ENCODE data around the gene LRRC10.

Gene LRRC10

GRCh38 chr12:69569236-69569635 is 41.5 kb downstream of the LRRC10 start:
- H3K27ac ChIP-seq (replicated peaks), result no peak overlapping the region
- TF ChIP-seq CTCF (IDR thresholded peaks at IDR 0.05; ENCODE audit: insufficient read depth, low read length) (no peak), REST (IDR thresholded peaks at IDR 0.05; ENCODE audit: insufficient replicate concordance, low read depth) (no peak), SPI1 (IDR thresholded peaks at IDR 0.05; ENCODE audit: borderline replicate concordance, low read depth) (no peak), POLR2AphosphoS5 (IDR thresholded peaks at IDR 0.05; ENCODE audit: low read depth) (no peak), GABPA (IDR thresholded peaks at IDR 0.05; ENCODE audit: low read depth) (no peak)
- no peak overlapping the region for H3K4me3 ChIP-seq (replicated peaks; ENCODE audit: insufficient read depth, low read length)
- no peaks in the 10 kb centered on the region for H3K27me3 ChIP-seq (ENCODE audit: insufficient read depth, poor library complexity, severe bottlenecking)
- DNase-seq (ENCODE audit: low read depth in 1 of 2, low spot score in 1 of 2), result no peak

- TF ChIP-seq CTCF (IDR thresholded peaks at IDR 0.05; ENCODE audit: insufficient read depth, low read length) (no peak), GABPA (IDR thresholded peaks at IDR 0.05; ENCODE audit: low read depth) (no peak), POLR2AphosphoS5 (IDR thresholded peaks at IDR 0.05; ENCODE audit: low read depth) (no peak), REST (IDR thresholded peaks at IDR 0.05; ENCODE audit: insufficient replicate concordance, low read depth) (no peak), SPI1 (IDR thresholded peaks at IDR 0.05; ENCODE audit: borderline replicate concordance, low read depth) (no peak)
- DNase-seq (ENCODE audit: low read depth in 1 of 2, low spot score in 1 of 2), result no peak
- Histone ChIP-seq H3K4me3 (replicated peaks; ENCODE audit: insufficient read depth, low read length) (no peak overlapping the region), H3K27me3 (ENCODE audit: insufficient read depth, poor library complexity, severe bottlenecking) (no peaks in the 10 kb centered on the region), H3K27ac (replicated peaks) (no peak overlapping the region)
These were observed 44.1 kb downstream of the LRRC10 start for GRCh38 chr12:69566603-69567002.

- no peak for TF ChIP-seq SPI1 (IDR thresholded peaks at IDR 0.05; ENCODE audit: borderline replicate concordance, low read depth)
- TF ChIP-seq CTCF (IDR thresholded peaks at IDR 0.05; ENCODE audit: insufficient read depth, low read length), result no peak
- TF ChIP-seq POLR2AphosphoS5 (IDR thresholded peaks at IDR 0.05; ENCODE audit: low read depth), result no peak
- no peak for TF ChIP-seq GABPA (IDR thresholded peaks at IDR 0.05; ENCODE audit: low read depth)
- TF ChIP-seq REST (IDR thresholded peaks at IDR 0.05; ENCODE audit: insufficient replicate concordance, low read depth), result no peak
- no peak overlapping the region for H3K27ac ChIP-seq (replicated peaks)
- no peak for DNase-seq (ENCODE audit: low read depth in 1 of 2, low spot score in 1 of 2)
- no peaks in the 10 kb centered on the region for H3K27me3 ChIP-seq (ENCODE audit: insufficient read depth, poor library complexity, severe bottlenecking)
- H3K4me3 ChIP-seq (replicated peaks; ENCODE audit: insufficient read depth, low read length), result no peak overlapping the region
These were observed 47.4 kb downstream of the LRRC10 start for GRCh38 chr12:69563166-69563762.

Data from HL-60 (cell line).